ENCODE measurements around the gene LDB3.

The LDB3 gene

DNA sequence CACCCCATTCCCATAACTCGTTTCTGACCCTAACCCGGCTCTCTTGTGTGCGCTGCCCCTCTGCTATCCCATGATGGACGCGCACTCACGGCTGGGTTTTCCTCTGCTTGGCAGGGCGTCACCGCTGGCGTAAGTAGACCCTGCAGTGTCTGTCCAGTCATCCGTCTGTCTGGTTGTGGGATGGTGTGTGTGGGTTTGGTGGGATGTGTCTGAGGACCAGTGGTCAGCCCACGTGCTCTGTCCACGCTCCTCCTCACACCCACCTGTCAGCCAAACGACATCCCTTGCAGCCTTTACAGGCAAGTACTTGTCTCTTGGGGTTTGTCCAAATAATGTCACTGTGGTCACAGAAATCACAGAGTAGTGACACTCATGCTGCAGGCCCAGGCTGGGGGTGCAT, 20.8 kb downstream of the LDB3 start:
- H3K4me3 ChIP-seq (ENCODE audit: low read depth, low read length) = no peak overlapping the region
- no peak for DNase-seq (ENCODE audit: low read depth, low spot score)
- TF ChIP-seq, protein P1, sequence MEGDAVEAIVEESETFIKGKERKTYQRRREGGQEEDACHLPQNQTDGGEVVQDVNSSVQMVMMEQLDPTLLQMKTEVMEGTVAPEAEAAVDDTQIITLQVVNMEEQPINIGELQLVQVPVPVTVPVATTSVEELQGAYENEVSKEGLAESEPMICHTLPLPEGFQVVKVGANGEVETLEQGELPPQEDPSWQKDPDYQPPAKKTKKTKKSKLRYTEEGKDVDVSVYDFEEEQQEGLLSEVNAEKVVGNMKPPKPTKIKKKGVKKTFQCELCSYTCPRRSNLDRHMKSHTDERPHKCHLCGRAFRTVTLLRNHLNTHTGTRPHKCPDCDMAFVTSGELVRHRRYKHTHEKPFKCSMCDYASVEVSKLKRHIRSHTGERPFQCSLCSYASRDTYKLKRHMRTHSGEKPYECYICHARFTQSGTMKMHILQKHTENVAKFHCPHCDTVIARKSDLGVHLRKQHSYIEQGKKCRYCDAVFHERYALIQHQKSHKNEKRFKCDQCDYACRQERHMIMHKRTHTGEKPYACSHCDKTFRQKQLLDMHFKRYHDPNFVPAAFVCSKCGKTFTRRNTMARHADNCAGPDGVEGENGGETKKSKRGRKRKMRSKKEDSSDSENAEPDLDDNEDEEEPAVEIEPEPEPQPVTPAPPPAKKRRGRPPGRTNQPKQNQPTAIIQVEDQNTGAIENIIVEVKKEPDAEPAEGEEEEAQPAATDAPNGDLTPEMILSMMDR (IDR thresholded peaks at IDR 0.05; ENCODE audit: low read depth, low read length) = no peak
- in situ Hi-C loops (cut with HindIII; ENCODE audit: low sequenced_read_pairs) = no loop called here

DNA sequence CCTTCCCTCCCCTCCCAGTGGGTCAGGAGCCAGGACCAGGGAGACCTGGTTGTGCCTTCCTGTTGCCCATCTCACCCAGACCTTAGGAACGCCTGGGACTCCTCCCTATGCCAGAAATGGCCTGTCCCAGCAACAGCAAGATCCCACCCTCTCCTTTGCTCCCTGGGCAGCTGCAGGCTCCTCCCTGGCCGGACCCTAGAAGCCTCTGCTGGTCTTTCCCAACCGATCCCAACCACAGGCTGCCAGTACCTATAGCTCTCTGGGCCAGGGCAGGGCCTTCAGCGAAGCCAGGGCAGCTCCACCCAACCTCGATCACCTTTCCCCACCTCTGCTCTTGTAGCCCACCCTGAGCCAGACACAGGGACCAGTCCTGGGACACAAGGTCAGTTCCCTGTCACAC, 21.9 kb downstream of the LDB3 start:
- H3K4me3 ChIP-seq (ENCODE audit: low read depth, low read length) = no peak overlapping the region
- in situ Hi-C loops (cut with HindIII; ENCODE audit: low sequenced_read_pairs) = no loop called here
- TF ChIP-seq, protein P1 (IDR thresholded peaks at IDR 0.05; ENCODE audit: low read depth, low read length) = no peak
- DNase-seq (ENCODE audit: low read depth, low spot score) = no peak

DNA sequence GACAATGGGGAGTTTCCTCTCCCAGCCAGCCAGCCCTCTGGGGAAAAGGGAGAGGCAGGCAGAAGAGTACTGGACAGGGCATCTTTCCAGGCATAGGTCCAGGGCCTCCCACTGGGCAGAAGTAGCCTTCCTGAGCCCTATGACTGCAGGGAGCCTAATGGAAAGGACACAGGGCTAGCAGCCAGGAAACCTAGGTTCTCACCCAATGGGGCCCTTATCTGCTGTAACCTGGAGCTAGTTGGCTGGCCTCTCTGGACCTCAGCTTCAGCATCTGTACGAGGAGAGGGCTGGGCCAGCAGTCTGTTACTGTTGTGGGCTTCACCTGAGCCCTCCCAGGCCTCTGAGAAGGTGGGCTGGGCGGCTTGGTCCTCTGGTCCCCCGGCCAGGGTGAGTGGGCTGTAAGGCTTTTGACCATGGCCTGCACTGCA, 22.4 kb downstream of the LDB3 start:
- no peak for DNase-seq (ENCODE audit: low read depth, low spot score)
- TF ChIP-seq, protein P1 (IDR thresholded peaks at IDR 0.05; ENCODE audit: low read depth, low read length) = no peak
- in situ Hi-C loops (cut with HindIII; ENCODE audit: low sequenced_read_pairs) = no loop called here
- no peak overlapping the region for H3K4me3 ChIP-seq (ENCODE audit: low read depth, low read length)

DNA sequence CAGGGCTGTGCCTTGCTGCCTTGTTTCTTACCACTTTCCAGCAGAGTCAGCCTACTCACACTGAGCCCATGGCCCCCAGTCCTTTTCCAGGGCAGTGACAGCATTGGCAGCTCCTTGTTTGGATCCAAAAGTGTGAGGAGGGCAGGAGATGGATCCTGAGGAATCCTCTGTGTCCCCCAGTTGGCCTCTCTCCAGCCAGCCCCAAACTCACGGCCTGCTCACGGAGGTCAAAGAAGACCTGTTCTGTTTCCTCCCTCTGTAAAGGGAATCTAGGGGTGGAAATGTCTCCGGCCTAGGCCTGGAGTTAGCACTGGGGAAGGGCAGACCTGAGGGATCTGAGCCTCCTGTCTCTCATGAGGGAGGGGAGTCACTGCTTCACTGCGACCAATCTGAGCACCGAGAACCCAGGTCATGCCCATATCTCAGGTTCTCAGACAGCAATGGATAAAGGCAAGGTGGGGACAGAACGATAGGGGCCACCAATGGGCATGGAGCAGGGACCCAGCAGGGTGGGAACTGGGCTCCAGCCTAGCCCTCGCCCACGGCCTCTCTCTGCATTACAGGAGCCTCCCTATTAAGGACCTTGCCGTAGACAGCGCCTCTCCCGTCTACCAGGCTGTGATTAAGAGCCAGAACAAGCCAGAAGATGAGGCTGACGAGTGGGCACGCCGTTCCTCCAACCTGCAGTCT, 23.2 kb downstream of the LDB3 start:
- TF ChIP-seq, protein P1 (IDR thresholded peaks at IDR 0.05; ENCODE audit: low read depth, low read length) = no peak
- no peak overlapping the region for H3K4me3 ChIP-seq (ENCODE audit: low read depth, low read length)
- in situ Hi-C loops (cut with HindIII; ENCODE audit: low sequenced_read_pairs) = no loop called here
- no peak for DNase-seq (ENCODE audit: low read depth, low spot score)

DNA sequence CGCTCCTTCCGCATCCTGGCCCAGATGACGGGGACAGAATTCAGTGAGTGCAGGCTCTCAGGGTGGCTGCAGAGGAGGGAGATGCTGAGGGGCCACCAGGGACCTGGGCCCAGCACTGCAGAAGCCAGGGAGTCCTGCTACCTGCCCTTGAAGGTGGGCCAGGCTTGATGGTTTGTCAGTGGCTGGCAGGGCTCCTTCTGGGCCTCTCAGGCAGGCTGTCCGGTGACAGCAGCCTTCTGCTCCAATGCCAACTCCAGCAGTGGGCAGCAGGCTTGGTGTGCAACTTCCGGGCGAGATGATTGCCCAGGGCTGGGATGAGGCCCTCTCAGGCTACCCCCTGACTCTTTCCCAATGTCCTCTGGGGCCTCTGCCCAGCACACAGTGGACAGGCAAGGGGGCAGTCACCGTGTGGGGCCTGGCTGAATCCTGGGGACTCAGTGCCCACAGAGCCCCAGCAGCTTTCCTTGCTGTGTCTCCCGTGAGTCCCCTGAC, 23.8 kb downstream of the LDB3 start:
- TF ChIP-seq, protein P1 (IDR thresholded peaks at IDR 0.05; ENCODE audit: low read depth, low read length) = no peak
- in situ Hi-C loops (cut with HindIII; ENCODE audit: low sequenced_read_pairs) = no loop called here
- no peak overlapping the region for H3K4me3 ChIP-seq (ENCODE audit: low read depth, low read length)
- DNase-seq (ENCODE audit: low read depth, low spot score) = no peak

DNA sequence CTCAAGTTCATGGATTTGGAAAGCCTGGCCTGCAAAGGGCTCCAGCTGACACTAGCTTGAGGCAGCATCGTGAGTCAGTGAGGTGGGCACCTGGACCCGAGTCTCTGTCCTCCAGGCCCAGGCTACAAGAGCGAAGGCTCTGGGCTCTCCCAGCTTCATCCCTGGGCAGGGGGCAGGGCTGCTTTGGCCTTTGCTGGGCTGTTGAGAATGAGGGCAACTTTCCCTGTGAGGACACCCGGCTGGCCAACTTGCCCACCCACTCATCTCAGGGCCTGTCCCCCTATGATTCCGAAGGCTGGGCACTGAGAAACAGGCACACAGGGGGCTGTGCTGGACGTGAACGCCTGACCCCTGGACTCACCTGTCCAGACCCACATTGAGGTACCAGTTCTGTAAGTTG, 24.4 kb downstream of the LDB3 start:
- no peak overlapping the region for H3K4me3 ChIP-seq (ENCODE audit: low read depth, low read length)
- in situ Hi-C loops (cut with HindIII; ENCODE audit: low sequenced_read_pairs) = no loop called here
- TF ChIP-seq, protein P1 (IDR thresholded peaks at IDR 0.05; ENCODE audit: low read depth, low read length) = no peak
- no peak for DNase-seq (ENCODE audit: low read depth, low spot score)
